Measurements from ENCODE around the gene ARL3.

Gene ARL3

GRCh38 chr10:102649797-102650654, 64.2 kb downstream of the ARL3 start:
- DNase-seq = no peak

DNA sequence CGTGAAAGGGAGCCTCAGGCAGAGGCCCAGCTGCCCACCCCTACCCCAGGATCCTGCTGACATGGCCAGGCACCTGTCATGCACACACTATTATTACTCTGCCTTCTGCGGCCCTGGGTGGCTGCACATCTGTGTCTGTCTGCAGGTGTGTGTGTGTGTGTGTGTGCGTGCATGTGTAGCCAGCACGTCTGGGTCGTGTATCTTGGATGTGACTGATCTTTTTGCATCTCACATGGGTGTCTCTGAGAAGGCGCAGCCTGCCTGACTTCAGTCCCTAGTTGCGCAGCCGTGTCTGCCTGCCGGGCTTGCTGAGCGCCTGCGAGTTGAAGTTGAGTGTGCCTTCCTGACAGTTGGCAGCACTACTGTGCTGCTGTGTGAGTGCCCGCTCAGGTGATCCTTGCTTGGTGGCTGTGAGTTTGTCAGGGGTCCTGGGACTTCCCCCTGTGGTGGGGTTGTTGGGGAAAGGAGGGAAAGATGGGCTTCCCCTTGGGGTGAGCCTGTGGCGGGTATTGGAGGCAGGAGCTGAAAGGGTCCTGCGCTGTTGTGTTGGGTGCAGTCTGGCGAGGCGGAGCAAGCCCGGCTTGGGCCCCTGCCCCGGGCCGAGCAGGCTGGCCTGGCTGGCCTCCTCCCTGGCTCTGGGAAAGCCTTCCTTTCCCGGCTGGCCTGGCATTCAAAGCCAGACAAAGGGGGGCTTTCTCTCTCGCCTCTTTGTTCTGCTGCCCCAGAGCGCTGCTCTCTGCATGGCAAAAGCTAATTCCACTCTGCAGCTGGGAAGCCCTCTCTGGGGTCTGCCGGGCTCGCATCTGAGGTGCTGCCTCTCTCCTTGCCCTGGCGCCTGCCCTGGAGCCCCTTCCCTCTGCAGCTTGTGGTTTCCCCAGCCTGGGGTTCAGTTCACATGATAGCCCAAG, 65.1 kb downstream of the ARL3 start:
- DNase-seq = no peak

DNA sequence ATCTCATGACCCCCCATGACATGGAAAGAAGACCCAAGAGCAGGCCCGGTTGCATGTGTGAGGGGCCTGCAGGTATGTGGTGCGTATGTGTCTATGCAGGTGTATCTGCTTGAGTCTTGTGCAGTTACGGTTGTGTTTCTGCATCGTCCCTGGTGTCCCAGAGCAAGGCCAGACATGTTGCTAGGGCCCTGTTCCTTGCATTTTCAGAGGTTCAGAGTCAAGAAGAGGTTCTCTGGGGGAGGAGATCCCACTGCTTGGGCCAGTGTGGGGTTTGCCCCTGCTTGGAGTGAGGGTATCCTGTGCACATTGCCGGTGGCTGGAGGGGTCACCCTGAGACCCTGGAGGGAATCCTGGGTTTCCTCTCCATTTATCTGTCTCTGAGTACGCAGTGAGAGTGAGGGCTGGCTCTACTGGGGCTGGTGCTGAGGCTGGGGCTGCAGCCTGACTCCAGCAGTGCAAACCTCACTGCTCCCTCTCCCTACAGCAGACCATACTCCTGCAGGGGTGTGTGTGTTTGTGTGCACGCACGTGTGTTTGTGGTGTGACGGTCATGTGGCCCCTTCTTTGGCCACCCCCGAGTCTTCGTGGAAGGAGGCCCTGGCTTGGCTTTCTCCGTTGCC, 65.8 kb downstream of the ARL3 start:
- DNase-seq = no peak

- no peak for DNase-seq
These were observed 66.5 kb downstream of the ARL3 start for GRCh38 chr10:102647443-102648268.

DNA sequence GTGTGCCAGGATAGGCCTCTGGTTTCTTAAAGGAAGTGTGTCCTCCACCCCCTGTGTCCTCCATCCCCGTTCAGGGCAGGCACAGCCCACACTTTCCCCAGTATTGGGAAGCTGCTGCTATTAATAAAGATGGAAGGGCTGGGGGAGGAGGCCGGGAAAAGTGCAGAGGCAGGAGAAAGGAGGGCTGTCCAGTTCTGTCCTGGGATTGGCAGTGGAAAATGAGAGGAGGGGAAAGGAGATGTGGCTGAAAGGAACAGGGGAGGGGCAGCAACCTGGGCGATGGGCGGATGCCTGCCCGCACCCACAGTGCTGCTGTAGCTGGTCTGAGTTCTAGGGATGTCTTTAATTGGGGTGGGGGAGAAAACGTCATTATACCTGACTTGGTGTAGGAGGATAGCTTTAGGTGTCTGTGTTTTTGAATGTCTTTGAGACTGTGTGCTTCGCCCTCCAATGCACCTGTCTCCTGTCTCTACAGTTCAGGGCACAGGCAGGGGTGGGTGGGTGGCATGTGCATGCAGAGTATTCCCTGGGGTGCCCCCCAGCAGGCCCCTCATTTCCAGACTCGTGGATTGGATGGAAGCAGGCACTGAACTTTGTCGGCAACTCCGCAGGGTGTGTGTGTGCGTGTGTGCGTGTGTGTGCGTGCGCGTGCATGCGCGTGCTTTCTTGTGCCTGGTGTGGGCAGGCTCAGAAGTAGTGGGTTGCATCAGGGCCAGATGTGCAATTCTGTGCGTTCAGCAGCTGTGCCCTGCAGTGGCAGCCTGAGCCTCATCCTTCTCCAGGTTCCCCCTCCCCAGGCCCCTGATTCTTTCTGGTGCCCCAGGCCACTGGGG, 67.4 kb downstream of the ARL3 start:
- peak; percentile 15 for DNase-seq

DNA sequence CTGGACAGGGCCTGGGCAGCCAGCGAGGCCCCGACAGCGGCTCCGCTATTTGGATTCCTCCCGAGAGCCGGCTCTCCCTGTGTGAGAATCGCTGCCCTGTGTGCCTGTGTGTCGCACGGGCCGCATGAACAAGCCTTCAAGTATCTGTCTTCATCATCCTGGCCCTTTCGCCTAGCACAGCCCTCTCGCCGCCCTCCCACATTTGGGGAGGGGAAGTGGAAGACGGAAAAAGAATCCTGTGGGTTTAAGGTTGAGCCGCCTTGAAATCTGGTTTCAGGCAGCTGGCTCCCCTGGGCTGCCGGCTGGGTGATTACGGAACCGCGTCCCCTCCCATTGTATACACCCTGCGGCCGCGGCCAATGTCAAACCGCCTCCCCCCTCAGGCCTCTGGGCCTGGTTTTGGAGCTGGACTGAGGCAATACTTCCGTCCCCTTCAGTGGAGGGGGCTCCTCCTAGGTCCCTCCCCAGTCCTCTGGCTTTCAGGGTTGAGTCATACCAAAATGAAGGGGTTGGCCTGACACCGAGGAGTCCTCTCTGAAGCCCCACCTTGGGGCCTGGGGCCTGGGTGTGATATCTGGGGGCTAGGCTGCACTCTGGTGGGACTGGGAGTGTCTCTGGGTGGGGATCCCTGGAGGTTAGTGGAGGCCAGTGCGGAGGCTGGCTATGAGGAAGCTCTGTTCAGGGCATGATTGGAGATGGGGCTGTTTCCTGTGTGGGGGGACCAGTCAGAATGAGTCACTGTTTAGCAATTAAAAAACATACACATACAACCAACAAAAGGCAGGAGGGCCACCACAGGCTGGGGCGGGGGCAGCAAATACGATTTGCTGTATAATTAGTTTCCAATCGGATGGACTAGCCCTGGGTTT, 68.2 kb downstream of the ARL3 start:
- no peak for DNase-seq

DNA sequence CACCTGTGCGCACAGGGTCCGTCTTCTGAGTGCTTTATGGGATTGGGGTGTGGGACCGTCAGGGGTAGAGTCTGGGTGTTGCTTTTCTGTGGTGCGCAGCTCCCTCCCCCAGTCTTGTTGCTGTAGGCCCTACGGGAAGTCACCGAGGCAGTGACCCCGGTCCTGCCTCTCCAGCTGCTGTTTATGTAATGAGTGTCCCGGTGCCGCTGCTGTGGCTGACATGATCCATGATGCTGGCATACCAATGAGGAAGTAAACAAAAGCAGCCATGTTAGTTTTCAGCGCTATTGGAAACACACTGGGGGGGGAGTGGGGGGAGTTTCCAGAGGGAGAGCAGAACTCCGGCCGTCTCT, 68.8 kb downstream of the ARL3 start:
- peak; percentile 12 for DNase-seq

- DNase-seq = peak; percentile 32
These were observed 69.4 kb downstream of the ARL3 start for GRCh38 chr10:102644646-102645387.

GRCh38 chr10:102644066-102644645, 70.0 kb downstream of the ARL3 start, which contains the start of gene TRIM8:
Gene TRIM8, plus strand, starts transcription at chr10:102644479. Its CDS starts 139 bp downstream, at chr10:102644618.
- no peak for DNase-seq

DNA sequence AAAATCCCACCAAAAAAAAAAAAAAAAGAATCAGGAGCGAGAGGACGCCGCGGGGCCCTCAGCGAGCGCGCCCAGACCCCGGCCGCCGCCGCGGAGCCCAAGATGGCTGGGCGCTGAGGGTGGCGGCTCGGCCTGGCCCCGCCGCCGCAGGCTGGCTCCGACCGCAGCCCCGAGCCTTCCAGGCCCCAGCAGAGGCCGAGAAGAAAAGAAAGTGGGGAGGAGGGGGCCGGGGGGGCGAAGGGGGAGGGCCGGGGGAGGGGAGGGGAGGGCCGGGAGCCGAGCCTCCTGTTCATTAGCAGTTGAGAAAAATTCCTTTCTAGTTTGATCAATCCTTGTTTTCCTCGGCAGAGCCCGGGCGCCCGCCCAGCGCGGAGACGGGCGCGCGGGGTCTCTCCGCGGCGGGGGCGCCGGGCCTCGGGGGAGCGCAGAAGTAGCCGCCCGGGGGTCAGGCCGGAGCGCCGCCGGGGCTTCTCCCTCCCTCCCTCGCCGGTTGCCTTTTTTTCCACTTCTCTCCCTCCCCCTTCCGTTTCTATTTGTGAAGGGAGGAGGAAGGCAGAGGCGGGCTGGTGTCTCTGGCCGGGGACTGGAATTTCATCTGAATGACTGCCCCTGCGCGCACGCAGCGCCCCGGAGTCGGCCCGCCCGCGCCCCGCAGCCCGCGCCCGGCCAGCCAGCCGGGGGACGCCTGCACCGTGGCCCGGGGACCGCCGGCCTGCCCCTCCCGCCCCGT, 70.7 kb downstream of the ARL3 start:
- peak; percentile 44 for DNase-seq

- peak; percentile 48 for DNase-seq
These were observed 71.4 kb downstream of the ARL3 start for GRCh38 chr10:102642736-102643335.

DNA sequence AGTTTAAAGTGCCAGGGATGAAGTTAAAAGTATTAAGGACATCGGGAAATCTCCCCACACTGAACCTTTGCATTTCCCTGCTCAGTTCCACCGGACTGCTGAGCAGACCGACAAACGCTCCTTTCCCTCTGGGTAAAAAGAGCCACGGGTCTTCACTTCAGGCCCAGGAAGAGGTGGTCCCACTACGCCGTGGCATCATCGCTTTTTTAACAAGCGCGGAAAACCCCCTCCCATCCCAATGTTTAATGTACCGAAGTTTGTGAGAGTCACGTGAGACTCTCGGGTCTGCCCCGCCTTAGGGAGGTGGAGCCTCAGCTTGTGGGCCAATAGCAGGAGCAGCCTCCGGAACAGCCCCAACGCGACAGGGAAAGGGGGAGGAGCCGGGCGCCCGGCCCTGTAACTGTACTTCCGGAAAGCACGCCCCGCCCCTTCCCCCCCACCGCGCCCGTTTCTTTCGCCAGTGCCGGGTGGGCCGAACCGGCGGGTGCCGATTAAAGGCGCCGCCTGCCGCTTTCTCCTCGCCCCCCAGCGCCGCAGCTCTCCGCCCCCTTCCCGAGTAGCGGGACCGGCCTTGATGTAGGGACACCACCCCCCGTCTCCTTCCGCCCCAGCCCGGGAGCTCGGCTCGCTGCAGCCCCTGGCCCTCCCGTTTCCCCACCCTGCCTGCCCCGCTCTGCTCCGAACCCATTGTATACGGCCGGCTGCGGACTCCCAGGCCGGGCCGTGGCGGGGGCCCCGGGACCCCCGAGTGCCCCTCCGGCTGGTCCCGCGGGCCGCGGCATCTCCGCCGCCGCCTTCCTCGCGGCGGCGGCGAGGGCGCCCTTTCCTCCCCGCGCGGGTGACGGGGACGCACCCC, 72.1 kb downstream of the ARL3 start:
- DNase-seq = peak; percentile 92

- DNase-seq = no peak
These were observed 72.8 kb downstream of the ARL3 start for GRCh38 chr10:102641402-102641801.

GRCh38 chr10:102639537-102639936, 74.7 kb downstream of the ARL3 start:
- DNase-seq = no peak

GRCh38 chr10:102635377-102635776, 78.8 kb downstream of the ARL3 start:
- DNase-seq = no peak

GRCh38 chr10:102634686-102635085, 79.5 kb downstream of the ARL3 start:
- no peak for DNase-seq

- DNase-seq = no peak
These were observed 80.3 kb downstream of the ARL3 start for GRCh38 chr10:102633848-102634247.

Data from NCI-H2227 treated with DMSO at 0.1 percent for 48 hours (cell line).